Neural cell (in vitro differentiated cells): ENCODE measurements around the gene KNSTRN.

ENCODE experiments used
- EP300 ChIP-seq: fragments of 450-650 bp; conservative IDR thresholded peaks from 2 replicates; pipeline ENCODE4 v1.6.1; 2014; ENCODE audit warnings: antibody characterized with exemption, mild to moderate bottlenecking, moderate library complexity; ENCODE audit not compliant: poor library complexity, severe bottlenecking
- EZH2 ChIP-seq: fragments of 200-600, 300-800 bp; shearing (Covaris generic), sonication (generic); IDR thresholded peaks from 2 replicates; pipeline ENCODE4 v1.6.1; 2014; ENCODE audit warnings: antibody characterized with exemption, low read length, borderline replicate concordance, mild to moderate bottlenecking; ENCODE audit not compliant: insufficient read depth, poor library complexity, severe bottlenecking
- MXI1 ChIP-seq: fragments of 450-650 bp; conservative IDR thresholded peaks from 2 replicates; pipeline ENCODE4 v1.6.1; 2014; ENCODE audit warnings: antibody characterized with exemption, mild to moderate bottlenecking; ENCODE audit not compliant: poor library complexity, severe bottlenecking
- POLR2AphosphoS5 ChIP-seq: IDR thresholded peaks from 2 replicates; pipeline ENCODE4 v1.6.1; 2012
- SMC3 ChIP-seq: fragments of 450-650 bp; conservative IDR thresholded peaks from 2 replicates; pipeline ENCODE4 v1.6.1; 2014; ENCODE audit warnings: antibody characterized with exemption, mild to moderate bottlenecking, moderate library complexity; ENCODE audit not compliant: poor library complexity
- TAF1 ChIP-seq: IDR thresholded peaks from 2 replicates; pipeline ENCODE4 v1.6.1; 2012; ENCODE audit warnings: low read depth
- TF ChIP-seq, protein P1 (sequence below): IDR thresholded peaks from 2 replicates; pipeline ENCODE4 v1.6.1; 2012; ENCODE audit warnings: borderline replicate concordance
- TF ChIP-seq, protein P2 (sequence below): fragments of 450-650 bp; IDR thresholded peaks from 2 replicates; pipeline ENCODE4 v1.5.1; 2014; ENCODE audit warnings: antibody characterized with exemption, mild to moderate bottlenecking, moderate library complexity; ENCODE audit not compliant: poor library complexity, severe bottlenecking

DNA sequence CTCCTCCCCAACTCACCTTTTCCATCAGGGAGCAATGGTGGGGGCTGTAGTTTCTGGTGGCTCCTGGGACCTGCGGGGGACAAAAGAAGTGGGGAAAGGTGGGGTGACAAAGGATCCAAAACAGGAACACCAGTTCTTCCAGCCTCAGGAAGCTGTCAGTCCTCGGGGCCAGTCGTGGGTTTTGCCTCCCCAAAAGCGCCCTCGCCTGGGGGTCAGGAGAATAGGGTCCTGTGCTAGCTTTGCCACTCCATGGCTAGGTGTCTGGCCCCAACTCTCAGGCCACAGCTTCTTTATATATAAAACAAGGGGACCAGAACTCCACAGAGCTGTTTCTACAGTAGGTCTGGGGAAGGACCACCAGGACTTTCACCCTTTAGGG, 45.8 kb upstream of the KNSTRN start:
- TF ChIP-seq, protein P1, sequence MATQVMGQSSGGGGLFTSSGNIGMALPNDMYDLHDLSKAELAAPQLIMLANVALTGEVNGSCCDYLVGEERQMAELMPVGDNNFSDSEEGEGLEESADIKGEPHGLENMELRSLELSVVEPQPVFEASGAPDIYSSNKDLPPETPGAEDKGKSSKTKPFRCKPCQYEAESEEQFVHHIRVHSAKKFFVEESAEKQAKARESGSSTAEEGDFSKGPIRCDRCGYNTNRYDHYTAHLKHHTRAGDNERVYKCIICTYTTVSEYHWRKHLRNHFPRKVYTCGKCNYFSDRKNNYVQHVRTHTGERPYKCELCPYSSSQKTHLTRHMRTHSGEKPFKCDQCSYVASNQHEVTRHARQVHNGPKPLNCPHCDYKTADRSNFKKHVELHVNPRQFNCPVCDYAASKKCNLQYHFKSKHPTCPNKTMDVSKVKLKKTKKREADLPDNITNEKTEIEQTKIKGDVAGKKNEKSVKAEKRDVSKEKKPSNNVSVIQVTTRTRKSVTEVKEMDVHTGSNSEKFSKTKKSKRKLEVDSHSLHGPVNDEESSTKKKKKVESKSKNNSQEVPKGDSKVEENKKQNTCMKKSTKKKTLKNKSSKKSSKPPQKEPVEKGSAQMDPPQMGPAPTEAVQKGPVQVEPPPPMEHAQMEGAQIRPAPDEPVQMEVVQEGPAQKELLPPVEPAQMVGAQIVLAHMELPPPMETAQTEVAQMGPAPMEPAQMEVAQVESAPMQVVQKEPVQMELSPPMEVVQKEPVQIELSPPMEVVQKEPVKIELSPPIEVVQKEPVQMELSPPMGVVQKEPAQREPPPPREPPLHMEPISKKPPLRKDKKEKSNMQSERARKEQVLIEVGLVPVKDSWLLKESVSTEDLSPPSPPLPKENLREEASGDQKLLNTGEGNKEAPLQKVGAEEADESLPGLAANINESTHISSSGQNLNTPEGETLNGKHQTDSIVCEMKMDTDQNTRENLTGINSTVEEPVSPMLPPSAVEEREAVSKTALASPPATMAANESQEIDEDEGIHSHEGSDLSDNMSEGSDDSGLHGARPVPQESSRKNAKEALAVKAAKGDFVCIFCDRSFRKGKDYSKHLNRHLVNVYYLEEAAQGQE: no peak
- no peak for TF ChIP-seq EZH2
- no peak for TF ChIP-seq EP300
- TF ChIP-seq, protein P2, sequence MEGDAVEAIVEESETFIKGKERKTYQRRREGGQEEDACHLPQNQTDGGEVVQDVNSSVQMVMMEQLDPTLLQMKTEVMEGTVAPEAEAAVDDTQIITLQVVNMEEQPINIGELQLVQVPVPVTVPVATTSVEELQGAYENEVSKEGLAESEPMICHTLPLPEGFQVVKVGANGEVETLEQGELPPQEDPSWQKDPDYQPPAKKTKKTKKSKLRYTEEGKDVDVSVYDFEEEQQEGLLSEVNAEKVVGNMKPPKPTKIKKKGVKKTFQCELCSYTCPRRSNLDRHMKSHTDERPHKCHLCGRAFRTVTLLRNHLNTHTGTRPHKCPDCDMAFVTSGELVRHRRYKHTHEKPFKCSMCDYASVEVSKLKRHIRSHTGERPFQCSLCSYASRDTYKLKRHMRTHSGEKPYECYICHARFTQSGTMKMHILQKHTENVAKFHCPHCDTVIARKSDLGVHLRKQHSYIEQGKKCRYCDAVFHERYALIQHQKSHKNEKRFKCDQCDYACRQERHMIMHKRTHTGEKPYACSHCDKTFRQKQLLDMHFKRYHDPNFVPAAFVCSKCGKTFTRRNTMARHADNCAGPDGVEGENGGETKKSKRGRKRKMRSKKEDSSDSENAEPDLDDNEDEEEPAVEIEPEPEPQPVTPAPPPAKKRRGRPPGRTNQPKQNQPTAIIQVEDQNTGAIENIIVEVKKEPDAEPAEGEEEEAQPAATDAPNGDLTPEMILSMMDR: no peak
- TF ChIP-seq SMC3: no peak
- TF ChIP-seq MXI1: no peak
- no peak for TF ChIP-seq POLR2AphosphoS5
- TF ChIP-seq TAF1: no peak
